ENCODE data around the gene COMMD1. TPM values are rescaled to one million over a fixed set of nuclear protein-coding genes. Genes with fewer than 3 reads are reported as not detected.

COMMD1 gene
- polyA plus RNA-seq, 1 experiment = 44.6 TPM

GRCh38 chr2:62030902-62031301 lies 125.4 kb downstream of the COMMD1 start:
- H3K36me3 ChIP-seq (ENCODE audit: control insufficient read depth, insufficient read depth, low read length) = no peaks in the 10 kb centered on the region
- ChIA-PET POLR2A (no interaction called here), CTCF (no interaction called here)
- TF ChIP-seq CTCF (IDR thresholded peaks at IDR 0.05; ENCODE audit: insufficient read depth, low read depth, low read length) = no peak
- no peak overlapping the region for H3K4me3 ChIP-seq (ENCODE audit: low read depth, low read length)
- DNase-seq (ENCODE audit: low read depth) = no peak
- H3K27me3 ChIP-seq (ENCODE audit: control insufficient read depth, insufficient read depth, low read length) = no peaks in the 10 kb centered on the region

GRCh38 chr2:62032096-62032495 lies 126.6 kb downstream of the COMMD1 start:
- CTCF ChIA-PET = no interaction called here
- H3K36me3 ChIP-seq (ENCODE audit: control insufficient read depth, insufficient read depth, low read length) = no peaks in the 10 kb centered on the region
- POLR2A ChIA-PET = interaction anchor here (0.6 kb wide), 1 partner anchor 46 kb away, joined by 3 read pairs; no protein-coding TSS in a partner anchor
- no peaks in the 10 kb centered on the region for H3K27me3 ChIP-seq (ENCODE audit: control insufficient read depth, insufficient read depth, low read length)
- TF ChIP-seq CTCF (IDR thresholded peaks at IDR 0.05; ENCODE audit: insufficient read depth, low read depth, low read length) = no peak
- H3K4me3 ChIP-seq (ENCODE audit: low read depth, low read length) = no peak overlapping the region
- no peak for DNase-seq (ENCODE audit: low read depth)

GRCh38 chr2:62034715-62035114 lies 129.2 kb downstream of the COMMD1 start:
- ChIA-PET CTCF (interaction anchor here (0.6 to 1.1 kb wide), 2 partner anchors 8 to 271 kb away, joined by 3 to 4 read pairs; no protein-coding TSS in a partner anchor), POLR2A (no interaction called here)
- no peaks in the 10 kb centered on the region for H3K36me3 ChIP-seq (ENCODE audit: control insufficient read depth, insufficient read depth, low read length)
- no peak overlapping the region for H3K4me3 ChIP-seq (ENCODE audit: low read depth, low read length)
- DNase-seq (ENCODE audit: low read depth) = no peak
- no peak for TF ChIP-seq CTCF (IDR thresholded peaks at IDR 0.05; ENCODE audit: insufficient read depth, low read depth, low read length)
- H3K27me3 ChIP-seq (ENCODE audit: control insufficient read depth, insufficient read depth, low read length) = no peaks in the 10 kb centered on the region

GRCh38 chr2:62036229-62036628 lies 130.8 kb downstream of the COMMD1 start:
- DNase-seq (ENCODE audit: low read depth) = no peak
- no peak for TF ChIP-seq CTCF (IDR thresholded peaks at IDR 0.05; ENCODE audit: insufficient read depth, low read depth, low read length)
- H3K4me3 ChIP-seq (ENCODE audit: low read depth, low read length) = no peak overlapping the region
- no peaks in the 10 kb centered on the region for H3K36me3 ChIP-seq (ENCODE audit: control insufficient read depth, insufficient read depth, low read length)
- POLR2A ChIA-PET = no interaction called here
- CTCF ChIA-PET = no interaction called here
- H3K27me3 ChIP-seq (ENCODE audit: control insufficient read depth, insufficient read depth, low read length) = no peaks in the 10 kb centered on the region

- ChIA-PET POLR2A (no interaction called here), CTCF (no interaction called here)
- H3K27me3 ChIP-seq (ENCODE audit: control insufficient read depth, insufficient read depth, low read length) = no peaks in the 10 kb centered on the region
- H3K4me3 ChIP-seq (ENCODE audit: low read depth, low read length) = no peak overlapping the region
- TF ChIP-seq CTCF (IDR thresholded peaks at IDR 0.05; ENCODE audit: insufficient read depth, low read depth, low read length) = no peak
- H3K36me3 ChIP-seq (ENCODE audit: control insufficient read depth, insufficient read depth, low read length) = no peaks in the 10 kb centered on the region
- no peak for DNase-seq (ENCODE audit: low read depth)
Measured at GRCh38 chr2:62036761-62037250, 131.3 kb downstream of the COMMD1 start.

Measured in BJ (cell line).